MG63 (cell line): Measurements from ENCODE around the gene GOLGA8B. TPM values are rescaled to one million over a fixed set of nuclear protein-coding genes. Genes with fewer than 3 reads are reported as not detected.
"Not testable (repeated sequence)": the region's sequence is repeated elsewhere in the genome, so short reads cannot be mapped to it uniquely, and the experiment has no call there.

Source experiments
- DNase-seq: peaks from one replicate; pipeline ENCODE4 v3.0.0-alpha.2; 2020
- H3K27me3 ChIP-seq: fragments of 250-450 bp; sonication (Bioruptor Pico); 2 replicates; pipeline ENCODE4 v1.5.1; 2020; ENCODE audit warnings: mild to moderate bottlenecking, moderate library complexity
- H3K36me3 ChIP-seq: fragments of 250-450 bp; sonication (Bioruptor Pico); 2 replicates; pipeline ENCODE4 v1.5.1; 2020; ENCODE audit warnings: mild to moderate bottlenecking, moderate library complexity
- H3K4me3 ChIP-seq: fragments of 250-450 bp; sonication (Bioruptor Pico); 2 replicates; pipeline ENCODE4 v1.5.1; 2020; ENCODE audit warnings: mild to moderate bottlenecking, moderate library complexity
- H3K9me3 ChIP-seq: fragments of 250-450 bp; sonication (Bioruptor Pico); 2 replicates; pipeline ENCODE4 v1.5.1; 2020; ENCODE audit warnings: mild to moderate bottlenecking, moderate library complexity
- total RNA-seq: library from RNA; depleted of rRNA; stranded (reverse); fragments of >200 nt; shearing (Covaris generic); gene quantifications from 2 replicates; pipeline ENCODE4 v1.2.3, GENCODE V29; 2014; ENCODE audit warnings: low replicate concordance; rRNA removed

GOLGA8B gene, protein sequence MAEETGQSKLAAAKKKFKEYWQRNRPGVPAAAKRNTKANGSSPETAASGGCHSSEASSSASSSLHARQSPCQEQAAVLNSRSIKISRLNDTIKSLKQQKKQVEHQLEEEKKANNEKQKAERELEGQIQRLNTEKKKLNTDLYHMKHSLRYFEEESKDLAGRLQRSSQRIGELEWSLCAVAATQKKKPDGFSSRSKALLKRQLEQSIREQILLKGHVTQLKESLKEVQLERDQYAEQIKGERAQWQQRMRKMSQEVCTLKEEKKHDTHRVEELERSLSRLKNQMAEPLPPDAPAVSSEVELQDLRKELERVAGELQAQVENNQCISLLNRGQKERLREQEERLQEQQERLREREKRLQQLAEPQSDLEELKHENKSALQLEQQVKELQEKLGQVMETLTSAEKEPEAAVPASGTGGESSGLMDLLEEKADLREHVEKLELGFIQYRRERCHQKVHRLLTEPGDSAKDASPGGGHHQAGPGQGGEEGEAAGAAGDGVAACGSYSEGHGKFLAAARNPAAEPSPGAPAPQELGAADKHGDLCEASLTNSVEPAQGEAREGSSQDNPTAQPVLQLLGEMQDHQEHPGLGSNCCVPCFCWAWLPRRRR
- 16.5 and 54.0 TPM in 2 replicates for total RNA-seq

DNA sequence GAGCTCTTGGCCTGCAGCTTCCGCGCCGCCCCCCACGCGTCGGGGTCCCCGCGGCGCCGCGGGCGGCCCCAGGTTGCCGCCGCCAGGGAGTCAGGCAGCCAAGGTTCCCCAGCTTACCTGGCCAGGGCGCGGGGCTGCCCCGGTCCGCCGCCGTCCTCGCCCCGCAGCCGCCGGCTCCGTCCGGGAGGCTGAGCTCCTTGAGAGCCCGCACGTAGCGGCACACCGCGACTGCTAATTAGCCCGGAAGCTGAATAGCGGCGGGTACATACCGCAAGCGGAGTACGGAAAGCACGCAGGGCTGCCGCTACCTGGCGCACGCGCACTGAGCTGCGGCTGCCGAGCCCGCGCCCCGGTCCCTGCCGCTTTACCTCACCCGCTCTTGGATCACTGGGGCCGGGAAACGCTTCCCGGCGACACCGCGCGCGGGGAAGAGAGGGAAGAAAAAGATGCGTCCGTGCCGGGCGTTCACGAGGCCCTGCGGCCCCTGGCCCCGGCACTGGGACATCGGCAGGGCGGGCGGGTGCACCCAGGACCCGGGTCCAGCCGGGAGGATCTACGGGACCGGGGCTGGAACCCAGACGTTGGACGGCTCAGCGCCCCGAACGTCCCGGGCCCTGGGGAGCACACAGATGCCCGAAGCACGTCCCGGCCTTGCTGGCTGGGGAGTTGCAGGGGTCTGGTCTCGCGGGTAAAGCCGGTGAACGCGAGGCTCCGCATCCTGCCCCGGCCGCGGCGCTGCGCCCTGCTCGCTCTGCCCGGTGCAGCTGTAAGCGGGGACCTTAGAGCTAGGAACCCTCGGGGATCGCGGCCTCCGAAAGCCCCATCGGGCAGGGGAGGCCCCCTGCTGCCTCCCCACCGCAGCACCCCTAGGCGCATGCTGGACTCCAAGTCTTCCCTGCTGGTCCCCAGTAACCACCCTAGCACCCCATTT, at the start of gene GOLGA8B:
TSS of gene GOLGA8B (minus strand) at position 253 of the 931 bp plus-strand sequence. CDS start 47,739 bp downstream, outside the sequence.
- no peaks in the 10 kb centered on the region for H3K36me3 ChIP-seq
- no peaks in the 10 kb centered on the region for H3K9me3 ChIP-seq
- DNase-seq, result peak; percentile 44
- no peaks in the 10 kb centered on the region for H3K27me3 ChIP-seq
- H3K4me3 ChIP-seq, result peak within 1 kb of the TSS; percentile 64

DNA sequence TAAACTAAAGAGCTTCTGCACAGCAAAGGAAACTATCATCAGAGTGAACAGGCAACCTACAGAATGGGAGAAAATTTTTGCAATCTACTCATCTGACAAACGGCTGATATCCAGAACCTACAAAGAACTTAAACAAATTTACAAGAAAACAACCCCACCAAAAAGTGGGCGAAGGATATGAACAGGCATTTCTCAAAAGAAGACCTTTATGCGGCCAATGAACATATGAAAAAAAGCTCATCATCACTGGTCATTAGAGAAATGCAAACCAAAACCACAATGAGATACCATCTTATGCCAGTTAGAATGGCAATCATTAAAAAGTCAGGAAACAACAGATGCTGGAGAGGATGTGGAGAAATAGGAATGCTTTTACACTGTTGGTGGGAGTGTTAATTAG, 49.7 kb upstream of the GOLGA8B start:
- not testable (repeated sequence) for H3K9me3 ChIP-seq, H3K27me3 ChIP-seq, H3K4me3 ChIP-seq, DNase-seq, H3K36me3 ChIP-seq

DNA sequence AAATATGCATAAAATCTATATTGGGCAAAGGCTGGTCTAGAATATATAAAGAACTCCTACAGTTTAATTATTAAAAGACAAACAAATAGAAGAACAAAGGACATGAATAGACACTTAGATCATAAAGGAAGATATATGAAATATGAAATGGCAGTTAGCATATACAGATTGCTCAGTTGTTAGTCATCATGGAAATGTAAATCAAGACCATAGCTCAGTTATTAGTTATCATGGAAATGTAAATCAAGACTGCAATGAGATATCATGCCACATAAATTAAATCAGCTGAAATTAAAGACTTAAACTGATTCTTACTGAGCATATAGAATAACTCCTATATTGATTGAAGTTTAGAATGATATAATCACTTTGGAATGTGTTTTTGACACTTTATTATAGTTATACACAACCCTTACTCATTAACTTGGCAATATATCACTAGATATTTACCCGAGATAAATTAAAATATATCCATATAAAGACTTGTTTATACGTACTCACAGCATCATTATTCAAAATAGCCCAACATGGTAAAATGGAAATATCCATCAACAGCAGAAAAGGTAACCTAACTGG, 45.2 kb upstream of the GOLGA8B start:
- no peaks in the 10 kb centered on the region for H3K27me3 ChIP-seq
- peaks cover 6% of the 10 kb centered on the region; the same call in 1 of the 2 replicates for H3K9me3 ChIP-seq
- H3K4me3 ChIP-seq, result no peak overlapping the region
- no peaks in the 10 kb centered on the region for H3K36me3 ChIP-seq
- DNase-seq, result no peak

DNA sequence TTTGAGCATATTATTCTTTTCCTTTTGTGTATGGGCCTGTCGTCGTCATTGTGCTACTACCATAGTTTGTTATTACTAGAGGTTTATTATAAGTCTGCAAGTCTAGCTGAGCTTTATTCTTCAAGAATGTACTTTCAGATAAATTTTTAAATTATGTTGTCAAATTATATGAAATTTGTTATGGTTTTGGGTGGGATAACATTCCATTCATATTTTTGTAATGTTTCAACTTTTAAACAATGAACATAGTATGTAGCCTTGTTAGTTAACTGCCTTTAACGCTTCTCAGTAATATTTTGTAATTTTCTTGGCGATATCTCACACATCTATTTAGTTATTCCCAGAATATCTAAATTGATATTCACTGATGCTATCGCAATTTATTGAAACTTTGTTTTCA, 41.6 kb upstream of the GOLGA8B start:
- H3K4me3 ChIP-seq, result no peak overlapping the region
- H3K36me3 ChIP-seq, result no peaks in the 10 kb centered on the region
- H3K27me3 ChIP-seq, result no peaks in the 10 kb centered on the region
- no peak for DNase-seq
- peaks cover 6% of the 10 kb centered on the region; the same call in 1 of the 2 replicates for H3K9me3 ChIP-seq

DNA sequence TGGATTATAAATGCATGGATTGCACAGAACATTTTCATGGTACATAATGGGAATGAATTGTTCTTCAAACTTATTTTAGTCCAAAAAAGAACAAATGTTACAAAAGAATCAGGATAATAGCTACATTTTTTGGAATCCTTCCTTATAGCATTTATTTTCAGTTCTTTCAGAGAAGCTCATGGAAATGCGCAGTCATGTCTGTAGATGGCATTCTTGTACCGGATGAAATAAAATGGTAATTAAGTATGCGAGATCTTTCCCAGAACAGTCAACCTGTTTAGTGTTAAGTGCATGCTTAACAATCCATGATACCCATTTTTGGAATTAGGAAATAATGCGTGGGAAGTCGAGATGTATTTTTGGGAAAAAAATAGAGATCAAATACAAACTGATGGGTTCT, 38.2 kb upstream of the GOLGA8B start:
- H3K36me3 ChIP-seq, result no peaks in the 10 kb centered on the region
- H3K9me3 ChIP-seq, result peaks cover 4% of the 10 kb centered on the region; the same call in 1 of the 2 replicates
- H3K4me3 ChIP-seq, result no peak overlapping the region
- H3K27me3 ChIP-seq, result peaks cover 12% of the 10 kb centered on the region; the same call in 1 of the 2 replicates
- DNase-seq, result no peak

DNA sequence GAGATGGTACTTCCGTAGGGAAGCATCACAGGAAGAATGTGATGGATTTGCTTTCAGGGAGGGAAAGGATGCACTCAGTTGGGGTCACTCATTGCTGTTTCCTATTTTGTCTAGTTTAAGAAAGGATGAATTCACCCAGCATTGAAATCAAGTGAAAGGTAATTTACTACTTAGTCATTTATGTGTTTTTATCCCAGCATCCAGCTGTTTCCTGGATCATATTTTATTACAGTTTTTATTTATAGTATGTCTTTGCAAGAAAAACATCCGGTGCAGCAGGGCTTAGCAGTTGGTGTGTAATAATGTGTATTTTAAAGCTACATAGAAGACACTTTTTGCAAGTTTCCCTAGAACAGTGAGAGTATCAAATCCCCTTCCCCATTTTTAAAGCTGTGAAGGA, 37.4 kb upstream of the GOLGA8B start:
- Histone ChIP-seq H3K4me3 (no peak overlapping the region), H3K9me3 (peaks cover 4% of the 10 kb centered on the region; the same call in 1 of the 2 replicates), H3K27me3 (peaks cover 18% of the 10 kb centered on the region), H3K36me3 (no peaks in the 10 kb centered on the region)
- DNase-seq, result no peak

DNA sequence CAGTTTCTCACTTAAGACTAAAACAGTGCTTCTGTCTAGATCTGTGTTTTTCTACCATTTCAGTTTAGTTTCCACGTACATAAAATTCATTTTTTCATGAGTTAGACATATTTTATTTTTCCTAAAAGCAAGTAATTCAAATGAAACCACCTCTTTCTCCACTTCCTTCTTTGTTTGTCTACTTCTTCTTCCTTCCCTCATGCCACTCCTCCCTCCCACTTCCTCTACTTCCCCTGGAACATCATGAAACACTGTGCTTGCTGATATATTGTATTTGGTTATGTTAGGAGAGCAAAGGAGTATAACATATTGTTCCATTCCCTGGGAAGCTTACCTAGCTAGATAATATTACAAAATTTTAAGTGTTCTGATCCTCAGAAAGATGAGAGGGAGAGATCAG, 36.7 kb upstream of the GOLGA8B start:
- H3K36me3 ChIP-seq, result no peaks in the 10 kb centered on the region
- H3K4me3 ChIP-seq, result no peak overlapping the region
- H3K9me3 ChIP-seq, result peaks cover under 1% of the 10 kb centered on the region; the same call in 1 of the 2 replicates
- no peak for DNase-seq
- H3K27me3 ChIP-seq, result peaks cover 18% of the 10 kb centered on the region

DNA sequence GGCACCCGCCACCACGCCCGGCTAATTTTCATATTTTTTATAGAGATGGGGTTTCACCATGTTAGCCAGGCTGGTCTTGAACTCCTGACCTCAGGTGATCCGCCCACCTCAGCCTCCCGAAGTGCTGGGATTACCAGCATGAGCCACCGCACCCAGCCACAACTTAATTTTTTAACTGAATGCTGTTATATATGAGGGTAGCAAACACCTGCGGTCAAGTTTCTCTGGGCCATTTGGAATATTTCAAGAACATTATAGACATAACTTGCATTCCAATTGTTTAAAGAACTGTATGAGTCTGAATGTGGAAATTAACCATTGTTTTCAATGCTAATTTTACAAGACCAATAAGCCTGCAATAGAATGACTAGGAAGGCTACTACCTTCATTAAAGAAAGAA, 35.7 kb upstream of the GOLGA8B start:
- H3K4me3 ChIP-seq, result no peak overlapping the region
- no peaks in the 10 kb centered on the region for H3K36me3 ChIP-seq
- peaks cover 18% of the 10 kb centered on the region for H3K27me3 ChIP-seq
- no peak for DNase-seq
- H3K9me3 ChIP-seq, result no peaks in the 10 kb centered on the region

DNA sequence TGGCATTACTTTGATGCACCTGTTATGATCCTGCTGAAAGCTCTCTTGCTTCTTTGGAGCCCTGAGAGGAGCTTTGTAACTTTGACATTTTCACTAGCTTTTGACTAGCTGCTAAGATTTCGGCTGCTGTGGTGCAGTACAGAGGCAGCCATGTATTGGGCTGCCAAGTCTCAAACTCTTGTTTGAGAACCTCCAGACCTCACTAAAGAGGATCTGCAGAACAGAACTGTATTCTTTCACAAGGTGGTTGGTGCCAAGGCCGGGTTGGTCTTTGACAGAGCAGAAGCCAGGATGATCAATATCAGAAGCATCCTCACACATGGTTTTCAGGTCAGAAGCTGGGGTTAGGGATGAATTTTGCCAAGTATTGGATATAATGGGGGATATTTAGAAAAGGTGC, 34.6 kb upstream of the GOLGA8B start:
- no peak for DNase-seq
- Histone ChIP-seq H3K36me3 (no peaks in the 10 kb centered on the region), H3K27me3 (peaks cover 26% of the 10 kb centered on the region), H3K4me3 (no peak overlapping the region), H3K9me3 (no peaks in the 10 kb centered on the region)

DNA sequence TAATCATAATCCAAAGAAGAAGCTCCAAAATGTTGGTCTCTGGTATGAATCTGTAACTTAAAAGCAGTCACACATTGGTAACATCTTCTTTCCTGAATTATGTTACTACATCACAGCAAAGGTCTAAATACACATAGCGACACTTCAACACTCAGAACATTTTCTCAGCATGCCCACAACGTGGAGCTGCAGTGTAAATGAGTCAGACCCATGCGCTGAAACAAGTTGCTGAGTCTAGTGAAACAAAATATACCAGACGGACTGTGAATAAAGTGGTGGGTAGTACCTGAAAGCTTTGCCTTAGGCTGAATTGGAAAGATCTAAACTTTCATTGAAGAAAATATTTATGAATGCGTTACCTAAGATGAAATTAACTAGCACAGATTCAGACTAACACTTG, 33.2 kb upstream of the GOLGA8B start:
- Histone ChIP-seq H3K9me3 (no peaks in the 10 kb centered on the region), H3K4me3 (no peak overlapping the region), H3K27me3 (peaks cover 32% of the 10 kb centered on the region), H3K36me3 (no peaks in the 10 kb centered on the region)
- peak; percentile 12 for DNase-seq

DNA sequence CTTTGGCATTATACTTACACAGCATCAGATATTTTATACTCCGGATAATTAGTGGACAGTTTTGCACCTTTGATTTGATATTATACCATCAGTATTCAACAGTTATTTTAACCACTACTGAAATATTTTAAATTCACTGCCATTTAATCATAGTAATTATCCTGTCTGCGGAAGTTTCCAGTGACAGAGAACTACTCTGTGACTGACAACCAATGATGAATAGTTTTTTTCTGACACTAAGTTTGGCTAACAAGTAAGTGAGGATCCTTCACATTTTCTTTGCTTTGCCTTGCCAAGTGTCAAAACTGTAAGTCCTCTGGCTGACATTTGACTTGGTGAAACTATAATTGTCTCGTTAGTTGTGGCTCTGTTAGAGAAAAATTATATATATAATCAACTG, 30.5 kb upstream of the GOLGA8B start:
- Histone ChIP-seq H3K27me3 (peaks cover 51% of the 10 kb centered on the region), H3K4me3 (no peak overlapping the region), H3K36me3 (no peaks in the 10 kb centered on the region), H3K9me3 (no peaks in the 10 kb centered on the region)
- no peak for DNase-seq

DNA sequence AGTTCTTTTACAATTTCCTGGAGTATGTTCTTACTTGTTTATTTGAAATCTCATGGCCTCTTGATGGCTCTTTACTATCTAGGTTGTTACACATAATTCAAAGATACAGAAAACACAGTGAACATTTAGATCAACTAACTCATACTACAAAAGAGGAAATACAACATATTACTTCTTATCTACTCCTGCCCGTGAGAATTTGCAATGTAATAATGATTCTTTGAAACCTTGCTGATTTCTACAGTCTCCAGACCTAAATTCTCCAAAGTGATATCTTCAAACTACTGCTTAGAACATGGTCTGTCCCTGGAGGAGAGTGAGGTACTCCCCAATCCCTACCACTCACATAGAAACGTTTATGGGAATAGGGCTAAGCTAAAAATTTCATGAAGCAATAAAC, 29.9 kb upstream of the GOLGA8B start:
- peaks cover 56% of the 10 kb centered on the region for H3K27me3 ChIP-seq
- H3K4me3 ChIP-seq, result no peak overlapping the region
- H3K36me3 ChIP-seq, result no peaks in the 10 kb centered on the region
- no peak for DNase-seq
- no peaks in the 10 kb centered on the region for H3K9me3 ChIP-seq

DNA sequence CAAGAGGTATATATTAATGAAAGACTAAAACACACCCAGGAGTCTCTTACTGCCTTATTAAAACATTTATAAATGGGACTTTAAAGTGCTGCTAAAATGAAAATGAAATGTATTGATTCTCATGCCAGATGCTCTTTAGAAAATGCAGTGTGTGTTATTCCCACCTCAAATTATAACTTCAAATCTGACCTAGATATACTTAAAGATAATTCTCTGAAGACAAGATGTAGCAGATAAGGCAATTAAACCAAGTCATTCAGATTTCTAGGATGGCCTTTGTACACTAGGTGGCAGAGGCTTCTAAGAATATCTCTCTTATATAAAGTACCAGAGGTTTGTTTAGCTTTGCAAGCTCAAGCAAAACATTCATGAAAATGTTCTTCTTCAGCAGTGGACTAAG, 26.9 kb upstream of the GOLGA8B start:
- DNase-seq, result no peak
- Histone ChIP-seq H3K4me3 (no peak overlapping the region), H3K36me3 (no peaks in the 10 kb centered on the region), H3K9me3 (no peaks in the 10 kb centered on the region), H3K27me3 (peaks cover 55% of the 10 kb centered on the region)

DNA sequence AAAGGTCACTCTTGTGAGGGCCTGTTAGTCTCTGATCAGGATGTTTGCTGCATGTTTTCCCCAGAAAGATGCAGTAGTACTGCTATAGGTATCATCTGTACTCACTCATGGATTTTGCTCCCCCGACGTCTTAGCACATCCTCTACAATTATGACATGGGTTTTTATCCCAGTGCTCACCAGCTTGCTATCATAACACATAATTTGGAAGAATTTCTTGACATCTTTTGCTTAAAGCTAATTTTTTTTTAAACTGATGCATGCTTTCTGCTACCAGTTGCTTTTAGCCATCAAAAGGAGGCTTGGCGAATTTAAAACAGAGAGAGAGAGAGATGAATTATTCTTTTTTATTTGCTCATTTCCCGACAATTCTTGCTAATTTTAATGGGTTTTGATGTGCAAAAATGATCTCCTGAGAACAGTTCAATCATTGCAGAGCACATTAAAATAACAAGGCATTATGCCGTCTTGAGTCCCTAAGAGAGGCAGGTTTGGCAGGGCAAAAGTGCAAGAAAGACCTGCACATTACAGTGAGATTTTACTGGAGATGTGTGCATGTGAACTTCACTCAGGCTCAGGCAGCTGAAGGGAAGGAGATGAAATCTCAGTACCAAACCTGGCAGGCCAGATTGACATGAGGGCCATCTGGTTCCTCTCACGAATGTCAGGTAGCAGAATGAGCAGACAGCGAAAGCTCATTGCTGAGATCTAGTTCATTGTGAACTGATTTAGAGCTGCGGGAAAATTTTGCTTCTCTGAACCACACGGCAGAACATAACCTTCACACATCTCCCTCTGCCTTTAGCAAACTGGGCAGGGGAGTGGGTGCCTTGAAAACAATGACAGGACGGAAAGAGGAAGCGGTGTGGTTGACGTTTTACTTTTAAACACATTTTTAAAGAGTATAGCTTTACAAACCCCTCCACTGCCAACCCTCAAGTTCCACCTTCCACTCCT, 25.9 kb upstream of the GOLGA8B start:
- Histone ChIP-seq H3K36me3 (no peaks in the 10 kb centered on the region), H3K27me3 (peaks cover 59% of the 10 kb centered on the region), H3K9me3 (no peaks in the 10 kb centered on the region), H3K4me3 (no peak overlapping the region)
- no peak for DNase-seq

DNA sequence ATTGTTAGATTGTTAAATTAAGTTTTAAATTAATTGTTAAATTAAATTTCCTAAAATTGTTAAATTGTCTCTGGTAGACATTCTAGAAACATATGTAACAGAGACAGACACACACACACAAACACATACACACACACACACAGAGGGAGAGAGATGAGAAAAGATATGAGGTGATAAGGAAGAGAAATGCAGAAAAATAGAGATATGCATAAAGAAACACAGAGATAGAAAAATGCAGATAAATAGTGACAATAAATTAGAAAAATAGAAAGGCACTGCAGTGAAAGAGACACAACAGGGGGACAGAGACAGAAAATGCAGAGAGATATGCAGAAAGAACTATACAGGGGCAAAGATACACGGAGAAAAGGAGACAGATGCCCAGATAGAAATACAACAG, 25.1 kb upstream of the GOLGA8B start:
- Histone ChIP-seq H3K9me3 (no peaks in the 10 kb centered on the region), H3K27me3 (peaks cover 63% of the 10 kb centered on the region), H3K4me3 (no peak overlapping the region), H3K36me3 (no peaks in the 10 kb centered on the region)
- no peak for DNase-seq

DNA sequence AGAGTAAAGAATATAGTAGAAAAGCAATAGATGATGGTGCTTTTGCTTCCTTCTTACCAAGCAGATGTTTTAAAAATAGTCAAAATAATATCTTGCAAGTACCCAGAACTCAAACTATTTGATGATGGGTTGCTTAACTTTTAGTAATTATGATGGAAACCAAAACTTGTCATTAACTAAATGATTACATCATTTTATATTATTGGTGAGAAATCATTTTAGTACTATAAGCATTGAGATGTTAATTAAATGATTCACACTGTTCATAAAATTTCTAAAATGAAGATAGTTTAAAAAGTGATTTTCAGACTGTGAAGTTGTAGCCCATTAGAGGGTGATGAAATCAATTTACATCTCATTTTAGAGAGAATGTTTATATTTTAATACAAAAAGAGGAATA, 24.4 kb upstream of the GOLGA8B start:
- no peak for DNase-seq
- no peaks in the 10 kb centered on the region for H3K9me3 ChIP-seq
- H3K36me3 ChIP-seq, result no peaks in the 10 kb centered on the region
- H3K27me3 ChIP-seq, result peaks cover 59% of the 10 kb centered on the region
- H3K4me3 ChIP-seq, result no peak overlapping the region
